Choroid plexus epithelial cell (primary cell): ENCODE results near the gene USP9Y.

Experiments
- DNase-seq: peaks from one replicate; pipeline ENCODE4 v3.0.0-alpha.2; 2010; ENCODE audit warnings: low read depth
- H3K4me3 ChIP-seq: 2 replicates; pipeline ENCODE4 v1.5.1; 2011; ENCODE audit warnings: low read depth, mild to moderate bottlenecking, control low read depth, low read length, moderate library complexity
- TF ChIP-seq, protein P1 (sequence below): conservative IDR thresholded peaks from 2 replicates; pipeline ENCODE4 v1.5.1; 2011; ENCODE audit warnings: low read depth, mild to moderate bottlenecking, control low read depth, inconsistent platforms, low read length, moderate library complexity

The USP9Y gene

DNA sequence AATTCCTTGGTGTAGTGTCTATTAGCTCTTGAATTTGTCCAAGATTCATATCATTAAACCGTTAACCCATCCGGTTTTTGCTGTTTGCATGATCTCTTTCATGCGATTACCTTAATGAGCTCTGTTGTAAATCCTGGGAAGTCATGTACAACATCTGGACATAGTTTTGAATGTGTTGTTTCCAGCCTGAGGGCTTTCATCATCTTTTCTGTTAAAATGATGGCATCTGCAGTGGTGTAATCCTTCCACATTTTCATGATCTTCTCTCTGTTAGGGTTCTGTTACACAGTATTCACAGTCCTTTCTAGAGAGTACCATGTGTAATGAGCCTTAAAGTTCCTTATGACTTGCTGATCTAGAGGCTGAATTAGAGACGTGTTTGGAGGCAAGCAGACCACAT is 64.9 kb downstream of the USP9Y start:
- TF ChIP-seq, protein P1, sequence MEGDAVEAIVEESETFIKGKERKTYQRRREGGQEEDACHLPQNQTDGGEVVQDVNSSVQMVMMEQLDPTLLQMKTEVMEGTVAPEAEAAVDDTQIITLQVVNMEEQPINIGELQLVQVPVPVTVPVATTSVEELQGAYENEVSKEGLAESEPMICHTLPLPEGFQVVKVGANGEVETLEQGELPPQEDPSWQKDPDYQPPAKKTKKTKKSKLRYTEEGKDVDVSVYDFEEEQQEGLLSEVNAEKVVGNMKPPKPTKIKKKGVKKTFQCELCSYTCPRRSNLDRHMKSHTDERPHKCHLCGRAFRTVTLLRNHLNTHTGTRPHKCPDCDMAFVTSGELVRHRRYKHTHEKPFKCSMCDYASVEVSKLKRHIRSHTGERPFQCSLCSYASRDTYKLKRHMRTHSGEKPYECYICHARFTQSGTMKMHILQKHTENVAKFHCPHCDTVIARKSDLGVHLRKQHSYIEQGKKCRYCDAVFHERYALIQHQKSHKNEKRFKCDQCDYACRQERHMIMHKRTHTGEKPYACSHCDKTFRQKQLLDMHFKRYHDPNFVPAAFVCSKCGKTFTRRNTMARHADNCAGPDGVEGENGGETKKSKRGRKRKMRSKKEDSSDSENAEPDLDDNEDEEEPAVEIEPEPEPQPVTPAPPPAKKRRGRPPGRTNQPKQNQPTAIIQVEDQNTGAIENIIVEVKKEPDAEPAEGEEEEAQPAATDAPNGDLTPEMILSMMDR = no peak
- DNase-seq = peak; percentile 26
- no peak overlapping the region for H3K4me3 ChIP-seq

DNA sequence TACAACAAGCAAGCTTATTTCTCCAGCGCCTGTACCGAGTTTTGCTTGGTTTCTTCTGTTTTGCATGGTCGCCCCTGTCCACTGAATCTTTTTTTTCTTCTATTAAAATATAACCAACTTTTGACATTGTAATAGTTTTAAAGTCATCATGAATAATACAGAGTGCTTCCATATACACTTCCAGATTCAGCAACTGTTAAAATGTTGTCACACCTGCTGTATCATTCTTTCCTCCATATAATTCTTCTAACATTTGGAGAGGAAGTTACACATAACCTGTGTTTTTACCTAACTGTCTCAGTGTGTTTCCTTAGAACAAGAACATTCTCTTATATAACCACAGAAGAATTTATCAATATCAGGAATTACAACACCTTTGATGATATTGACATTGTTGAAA is 83.5 kb downstream of the USP9Y start:
- DNase-seq = no peak
- no peak overlapping the region for H3K4me3 ChIP-seq
- TF ChIP-seq, protein P1 = no peak

DNA sequence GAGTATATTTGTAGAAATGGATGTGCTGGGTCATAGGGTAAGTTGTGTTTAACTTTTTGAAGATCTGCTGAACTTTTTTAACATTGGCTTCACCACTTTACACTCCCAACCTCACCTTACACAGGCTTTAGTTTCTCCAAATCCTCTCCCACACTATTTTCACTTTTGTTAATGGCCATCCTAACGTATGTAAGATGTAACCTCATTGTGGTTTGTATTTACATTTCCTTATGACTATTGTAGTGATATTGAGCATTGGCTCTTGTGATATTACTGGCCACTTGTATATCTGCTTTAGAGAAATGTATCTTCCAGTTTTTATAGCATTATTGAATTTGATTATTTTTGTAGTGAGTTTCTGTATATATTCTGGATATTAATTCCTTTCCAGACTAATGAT is 93.0 kb downstream of the USP9Y start:
- DNase-seq = no peak
- H3K4me3 ChIP-seq = no peak overlapping the region
- TF ChIP-seq, protein P1 = no peak

DNA sequence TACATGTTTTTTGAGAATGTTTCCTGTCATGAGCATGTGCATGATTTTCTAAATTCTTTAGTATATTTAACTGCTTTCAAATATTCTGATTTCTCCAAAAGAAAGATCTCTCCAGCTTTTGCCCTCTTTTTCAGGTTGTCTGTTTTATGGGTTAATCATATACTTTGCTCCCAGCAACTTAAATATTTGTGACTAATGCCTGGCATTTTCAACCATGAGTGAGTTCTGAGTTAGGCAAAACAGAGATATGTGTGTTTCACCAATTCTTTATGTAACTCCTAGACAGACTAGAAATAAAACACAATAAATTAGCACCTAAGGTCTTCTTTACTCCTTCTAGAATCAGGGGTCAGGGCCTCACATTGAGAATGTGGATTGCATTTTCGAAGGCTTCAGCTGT is 107.0 kb downstream of the USP9Y start:
- TF ChIP-seq, protein P1 = no peak
- no peak overlapping the region for H3K4me3 ChIP-seq

DNA sequence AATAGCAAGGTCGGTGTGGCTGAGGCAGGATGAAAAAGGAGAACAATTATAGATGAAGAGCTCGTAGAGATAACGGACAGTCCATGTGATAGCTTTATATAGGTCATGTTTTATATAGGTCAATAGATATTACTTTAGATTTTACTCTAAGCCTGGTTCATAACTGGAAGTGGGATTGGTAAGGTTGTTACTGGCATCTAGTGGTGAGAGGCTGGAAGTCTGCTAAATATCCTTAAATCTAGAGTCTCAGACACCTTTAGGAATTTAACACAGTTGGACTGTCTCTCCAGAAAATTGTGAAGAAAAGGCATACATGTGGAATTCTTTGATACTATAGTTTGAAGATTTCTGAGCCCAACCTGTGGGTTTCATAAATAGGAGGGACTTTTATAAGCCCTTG is 108.0 kb downstream of the USP9Y start:
- peak; percentile 66 for DNase-seq
- no peak overlapping the region for H3K4me3 ChIP-seq
- TF ChIP-seq, protein P1 = peak; percentile 61

More for the DNA sequence above, 107.0 kb downstream of the USP9Y start:
- DNase-seq = peak; percentile 10

DNA sequence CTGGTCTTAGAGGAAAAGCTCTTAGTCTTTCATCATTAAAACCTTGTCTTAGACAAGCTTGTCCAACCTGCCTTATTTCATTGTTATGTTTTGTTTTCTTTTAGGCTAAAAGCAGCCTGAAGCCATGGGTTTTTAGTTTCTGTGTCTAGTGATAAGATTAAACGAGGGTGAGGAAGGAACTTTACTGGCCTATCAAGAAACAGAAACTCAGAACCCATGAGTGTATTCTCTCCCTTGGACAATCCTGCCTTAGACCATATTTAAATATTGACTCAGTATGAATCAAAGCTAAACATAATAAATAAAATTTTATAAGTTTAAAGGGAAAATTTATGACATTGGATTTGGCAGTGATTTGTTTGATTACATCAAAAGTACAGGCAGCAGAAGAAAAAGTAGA is 122.4 kb downstream of the USP9Y start:
- TF ChIP-seq, protein P1 = no peak
- DNase-seq = no peak
- H3K4me3 ChIP-seq = no peak overlapping the region

DNA sequence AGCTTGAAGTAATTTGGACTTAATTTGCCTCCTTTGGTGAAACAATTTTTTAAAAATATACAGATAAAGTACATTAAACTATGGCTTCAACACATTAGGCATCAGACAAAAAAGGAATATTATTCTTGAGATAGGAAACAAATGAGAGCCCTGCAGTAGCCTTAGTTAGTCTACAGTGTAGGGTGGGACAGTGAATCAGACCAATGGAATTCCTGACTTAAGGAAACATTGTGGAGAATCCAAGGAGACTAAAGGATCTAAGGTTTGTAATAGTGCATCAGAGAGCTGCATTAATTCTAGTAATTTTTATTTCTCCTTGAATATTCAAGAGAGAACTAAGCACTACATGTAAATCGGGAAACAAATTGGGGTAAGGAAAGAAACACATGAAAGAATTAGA is 125.8 kb downstream of the USP9Y start:
- no peak overlapping the region for H3K4me3 ChIP-seq
- DNase-seq = peak; percentile 14
- TF ChIP-seq, protein P1 = no peak
